HepG2 (cell line): ENCODE data around the gene DOC2A. TPM values are rescaled to one million over a fixed set of nuclear protein-coding genes. Genes with fewer than 3 reads are reported as not detected.

ENCODE experiments used
- ATAC-seq: fragments of 200-7000 bp; cut with Tn5 transposase; 3 replicates; pipeline ENCODE4 v1.9.1; 2020; ENCODE audit warnings: mild to moderate bottlenecking, moderate library complexity
- BruUV-seq: library from RNA; stranded (reverse); fragments of 400-500 nt; replicated peaks from 2 replicates; lab custom pipeline; 2021; lab: Mats Ljungman, UMichigan
- CTCF ChIA-PET: fragments of 300-600 bp; formaldehyde crosslinking; extraction: SDS; loops from one replicate; lab custom pipeline; 2021; ENCODE audit warnings: low total read pairs, inconsistent platforms, low intra/inter-chr PET ratio; lab: Yijun Ruan, JAX
- POLR2A ChIA-PET: fragments of 350-600 bp; sonication (Branson Sonifier 250); formaldehyde crosslinking; loops from one replicate; lab custom pipeline; 2020; ENCODE audit warnings: antibody characterized with exemption, inconsistent platforms; lab: Yijun Ruan, JAX
- DNase-seq: peaks from one replicate; pipeline ENCODE4 v3.0.0-alpha.2; 2015; ENCODE audit warnings: low spot score
- FAIRE-seq: peaks from 3 replicates; lab custom pipeline; 2011; peaks lifted over from hg19 to GRCh38; lab: Jason Lieb, UNC
- H2AFZ ChIP-seq: one replicate; pipeline ENCODE4 v1.6.1; 2011; ENCODE audit warnings: low read length, inconsistent platforms
- H3K27ac ChIP-seq: fragments of 300-600 bp; 3 replicates; pipeline ENCODE4 v1.8.0; 2011; ENCODE audit warnings: mixed run types, mild to moderate bottlenecking, mixed read lengths, low read length, inconsistent platforms; ENCODE audit not compliant: insufficient read depth; ENCODE audit errors: extremely low read length
- H3K27me3 ChIP-seq, 2 experiments: fragments of 200-600 bp in 1 of 2; 2 replicates in 1 of 2; 3 replicates in 1 of 2; pipeline versions ENCODE4 v1.6.0 to v1.8.0; 2011; ENCODE audit warnings: low read length in 2 of 2, mild to moderate bottlenecking in 2 of 2, moderate library complexity in 2 of 2, inconsistent platforms in 1 of 2; ENCODE audit not compliant: insufficient read depth in 2 of 2, control insufficient read depth in 1 of 2
- H3K36me3 ChIP-seq, 2 experiments: fragments of 200-600 bp in 1 of 2; replicated peaks in 1 of 2; 2 replicates in 1 of 2; 3 replicates in 1 of 2; pipeline versions ENCODE4 v1.5.1 to v1.8.0; 2011; ENCODE audit warnings: low read length in 2 of 2, inconsistent platforms in 1 of 2; ENCODE audit not compliant: insufficient read depth in 2 of 2, control insufficient read depth in 1 of 2
- H3K4me1 ChIP-seq: 2 replicates; pipeline ENCODE4 v1.5.1; 2012; ENCODE audit warnings: low read length, inconsistent platforms; ENCODE audit not compliant: insufficient read depth
- H3K4me2 ChIP-seq: 2 replicates; pipeline ENCODE4 v1.6.0; 2011; ENCODE audit warnings: low read depth, low read length, inconsistent platforms
- H3K4me3 ChIP-seq, 3 experiments: fragments of 200-600 bp in 1 of 3; sonication (generic), shearing (Covaris generic) in 1 of 3; replicated peaks in 1 of 3; 2 replicates each; pipeline ENCODE4 v1.5.1; 2011 to 2016; ENCODE audit warnings: low read length in 3 of 3, inconsistent platforms in 2 of 3, low read depth in 2 of 3, mild to moderate bottlenecking in 2 of 3, control low read depth in 1 of 3, mixed read lengths in 1 of 3; ENCODE audit not compliant: insufficient read depth in 1 of 3
- H3K79me2 ChIP-seq: one replicate; pipeline ENCODE4 v1.6.1; 2011; ENCODE audit warnings: low read length, inconsistent platforms; ENCODE audit not compliant: insufficient read depth
- H3K9ac ChIP-seq: 2 replicates; pipeline ENCODE4 v1.6.0; 2011; ENCODE audit warnings: mild to moderate bottlenecking, low read depth, low read length, inconsistent platforms; ENCODE audit not compliant: insufficient read depth
- H3K9me3 ChIP-seq: 2 replicates; pipeline ENCODE4 v1.5.1; 2012; ENCODE audit warnings: mild to moderate bottlenecking, low read length
- H4K20me1 ChIP-seq: 2 replicates; pipeline ENCODE4 v1.6.0; 2011; ENCODE audit warnings: inconsistent platforms, mild to moderate bottlenecking, low read length, moderate library complexity; ENCODE audit not compliant: insufficient read depth
- CREB1 ChIP-seq, 2 experiments: fragments of 450-650 bp in 1 of 2; IDR thresholded peaks; 2 replicates each; pipeline ENCODE4 v1.6.1; 2016 to 2017; ENCODE audit warnings: control low read depth in 1 of 2, mild to moderate bottlenecking in 1 of 2, missing compliant biosample characterization in 1 of 2, missing genetic modification characterization in 1 of 2
- DZIP1 ChIP-seq: sonication (generic); formaldehyde crosslinking; IDR thresholded peaks from 2 replicates; pipeline ENCODE4 v1.5.0; 2020; ENCODE audit warnings: mild to moderate bottlenecking, missing genetic modification reagents
- MAFF ChIP-seq: IDR thresholded peaks from 2 replicates; pipeline ENCODE4 v1.6.1; 2011; ENCODE audit warnings: low read depth, low read length, improper control_type of control experiment
- REPIN1 ChIP-seq: sonication (generic); formaldehyde crosslinking; IDR thresholded peaks from 2 replicates; pipeline ENCODE4 v1.8.0; 2022; ENCODE audit warnings: missing genetic modification reagents, low read depth, mild to moderate bottlenecking, borderline replicate concordance
- SKI ChIP-seq: fragments of 450-650 bp; IDR thresholded peaks from one replicate; pipeline ENCODE4 v1.6.1; 2018; ENCODE audit warnings: mild to moderate bottlenecking; ENCODE audit not compliant: partially characterized antibody
- TFAP4 ChIP-seq: sonication (generic); IDR thresholded peaks from 2 replicates; pipeline ENCODE4 v1.6.1; 2016; ENCODE audit warnings: low read depth, borderline replicate concordance
- TFDP1 ChIP-seq: IDR thresholded peaks from 2 replicates; pipeline ENCODE4 v1.6.1; 2016; ENCODE audit warnings: missing compliant biosample characterization, missing genetic modification reagents, borderline replicate concordance
- TFDP2 ChIP-seq: sonication (generic); formaldehyde crosslinking; IDR thresholded peaks from 2 replicates; pipeline ENCODE4 v1.4.0; 2020; ENCODE audit warnings: missing genetic modification reagents
- ZNF432 ChIP-seq: sonication (generic); formaldehyde crosslinking; IDR thresholded peaks from 2 replicates; pipeline ENCODE4 v1.5.0; 2020; ENCODE audit warnings: missing genetic modification reagents, mild to moderate bottlenecking, borderline replicate concordance
- WGBS: methylation state at CpG from one replicate; pipeline ENCODE4 v1.1.6; 2017; ENCODE audit warnings: low lambda C conversion rate; 5-methylcytosine and 5-hydroxymethylcytosine counted together
- in situ Hi-C: cut with HindIII; loops from 2 replicates; pipeline ENCODE4 v1.10.0; 2017; ENCODE audit warnings: low pct_unique_long_range_greater_than_20kb; ENCODE audit not compliant: extremely low pct_ligation_motif_present
- intact Hi-C: fragments of 100-400 bp; cut with micrococcal nuclease; formaldehyde crosslinking; loops from one replicate; pipeline ENCODE4 v1.10.0; 2022; ENCODE audit not compliant: unreplicated experiment
- polyA plus RNA-seq, 8 experiments: library from polyadenylated mRNA; depleted of rRNA in 3 of 8; stranded (reverse) in 7 of 8; unstranded in 1 of 8; fragments of >200 nt; fragmentation: Illumina TruSeq in 4 of 8; extraction: Trizol in 4 of 8; gene quantifications; 2 replicates each; pipeline versions ENCODE4 v1.2.1 to v1.2.3, GENCODE V29; 2011 to 2016; ENCODE audit warnings: low read depth in 4 of 8, missing spikeins in 1 of 8, mixed read lengths in 1 of 8; ENCODE audit not compliant: insufficient read depth in 1 of 8
- total RNA-seq, 5 experiments: library from RNA; depleted of rRNA; stranded (reverse); fragments of >200 nt; fragmentation: Illumina TruSeq; extraction: Trizol; gene quantifications; 2 replicates each; pipeline ENCODE4 v1.2.3, GENCODE V29; 2016; ENCODE audit warnings: low read depth in 1 of 5

The DOC2A gene
- total and polyA plus RNA-seq, 2 of the 13 experiments (the other 11 are each of a cell fraction or from before 2014, with no cell fraction given) = 0.15 to 0.55 TPM

GRCh38 chr16:30025574-30025973 is 14.7 kb upstream of the DOC2A start:
- H3K27ac ChIP-seq = no peak overlapping the region
- no peaks in the 10 kb centered on the region for H3K36me3 ChIP-seq
- CTCF ChIA-PET = no interaction called here
- H2AFZ ChIP-seq = no peak overlapping the region
- no peak overlapping the region for H3K9ac ChIP-seq
- DNase-seq (no peak), ATAC-seq (no peak), FAIRE-seq (no peak)
- in situ Hi-C loops = no loop called here
- POLR2A ChIA-PET = no interaction called here
- no peaks in the 10 kb centered on the region for H3K9me3 ChIP-seq
- no peak overlapping the region for H3K4me3 ChIP-seq
- H3K27me3 ChIP-seq = peaks cover 34 to 85% of the 10 kb centered on the region in 2 experiments
- TF ChIP-seq TFDP2 (CRISPR knock-in tag) (no peak), ZNF432 (CRISPR knock-in tag) (no peak), REPIN1 (CRISPR knock-in tag) (no peak), MAFF (no peak), SKI (no peak), CREB1 (IDR thresholded peaks at IDR 0.05) (no peak), CREB1 (CRISPR knock-in tag; IDR thresholded peaks at IDR 0.05) (no peak)
- BruUV-seq = no TSS peak
- no peaks in the 10 kb centered on the region for H4K20me1 ChIP-seq
- intact Hi-C loops = no loop called here
- peaks cover 9% of the 10 kb centered on the region; the same call in 1 of the 2 replicates for H3K4me1 ChIP-seq
- H3K4me2 ChIP-seq = no peak overlapping the region
- 6% methylated on average over 7 of the region's 7 CpGs for WGBS
- no peaks in the 10 kb centered on the region for H3K79me2 ChIP-seq

GRCh38 chr16:30025156-30025555 is 14.3 kb upstream of the DOC2A start:
- peaks cover 10% of the 10 kb centered on the region; the same call in 1 of the 2 replicates for H3K4me1 ChIP-seq
- 4% methylated on average over 12 of the region's 20 CpGs for WGBS
- H3K27ac ChIP-seq = no peak overlapping the region
- no peak for DNase-seq
- CTCF ChIA-PET = no interaction called here
- in situ Hi-C loops (no loop called here), intact Hi-C loops (no loop called here)
- H3K27me3 ChIP-seq = peaks cover 34 to 82% of the 10 kb centered on the region in 2 experiments
- H3K4me3 ChIP-seq = no peak overlapping the region
- H3K9me3 ChIP-seq = no peaks in the 10 kb centered on the region
- no peaks in the 10 kb centered on the region for H3K79me2 ChIP-seq
- FAIRE-seq = no peak
- no peaks in the 10 kb centered on the region for H4K20me1 ChIP-seq
- POLR2A ChIA-PET = no interaction called here
- no peak overlapping the region for H3K4me2 ChIP-seq
- ATAC-seq = no peak
- H3K36me3 ChIP-seq = no peaks in the 10 kb centered on the region
- no peak overlapping the region for H3K9ac ChIP-seq
- BruUV-seq = no TSS peak
- H2AFZ ChIP-seq = no peak overlapping the region
- TF ChIP-seq TFAP4 = no peak
- TF ChIP-seq DZIP1 (CRISPR knock-in tag) = no peak
- TF ChIP-seq TFDP1 = no peak
